WTC11 (cell line): ENCODE measurements around the gene TNFSF4. TPM values are rescaled to one million over a fixed set of nuclear protein-coding genes. Genes with fewer than 3 reads are reported as not detected.

Experiments
- ATAC-seq: fragments of 200-7000 bp; cut with Tn5 transposase; 2 replicates; pipeline ENCODE4 v1.10.0; 2021; ENCODE audit warnings: mild to moderate bottlenecking, moderate library complexity
- CTCF ChIA-PET: fragments of 300-600 bp; sonication (Branson Sonifier 250); formaldehyde crosslinking; loops from one replicate; lab custom pipeline; 2021; ENCODE audit warnings: antibody characterized with exemption; lab: Charles Lee
- POLR2A ChIA-PET: fragments of 350-600 bp; sonication (Branson Sonifier 250); formaldehyde crosslinking; loops from one replicate; lab custom pipeline; 2021; ENCODE audit warnings: antibody characterized with exemption; lab: Charles Lee
- DNase-seq: peaks from one replicate; pipeline ENCODE4 v3.0.0; 2021; ENCODE audit warnings: low spot score
- H3K27ac Mint-ChIP-seq: 2 replicates; pipeline ENCODE4 v1.8.0; 2021; ENCODE audit warnings: mixed read lengths
- H3K27me3 Mint-ChIP-seq: 2 replicates; pipeline ENCODE4 v1.8.0; 2021; ENCODE audit warnings: low read depth, mild to moderate bottlenecking, moderate library complexity, mixed read lengths
- H3K36me3 Mint-ChIP-seq: 2 replicates; pipeline ENCODE4 v1.8.0; 2021; ENCODE audit warnings: mixed read lengths
- H3K4me1 Mint-ChIP-seq: 2 replicates; pipeline ENCODE4 v1.8.0; 2022; ENCODE audit warnings: mixed read lengths
- H3K4me3 Mint-ChIP-seq: 2 replicates; pipeline ENCODE4 v1.8.0; 2021; ENCODE audit warnings: mild to moderate bottlenecking, moderate library complexity, mixed read lengths
- H3K9me3 Mint-ChIP-seq: 2 replicates; pipeline ENCODE4 v1.8.0; 2021; ENCODE audit warnings: mixed read lengths
- AFF4 ChIP-seq: sonication (generic); formaldehyde crosslinking; IDR thresholded peaks from 2 replicates; pipeline ENCODE4 v1.8.1; 2023; ENCODE audit warnings: mild to moderate bottlenecking, missing genetic modification reagents, borderline replicate concordance
- CBFB ChIP-seq: sonication (generic); formaldehyde crosslinking; IDR thresholded peaks from 2 replicates; pipeline ENCODE4 v1.8.1; 2022; ENCODE audit warnings: mild to moderate bottlenecking, low read depth, missing genetic modification reagents
- CREB1 ChIP-seq: sonication (generic); formaldehyde crosslinking; IDR thresholded peaks from 2 replicates; pipeline ENCODE4 v1.8.0; 2023; ENCODE audit warnings: mild to moderate bottlenecking, missing genetic modification reagents
- CTCF ChIP-seq: fragments of 200-600 bp; IDR thresholded peaks from 2 replicates; pipeline ENCODE4 v1.8.0; 2022; ENCODE audit warnings: antibody characterized with exemption
- E2F1 ChIP-seq: sonication (generic); formaldehyde crosslinking; IDR thresholded peaks from 2 replicates; pipeline ENCODE4 v1.8.0; 2022; ENCODE audit warnings: mild to moderate bottlenecking, missing genetic modification reagents
- E2F5 ChIP-seq: sonication (generic); formaldehyde crosslinking; IDR thresholded peaks from 2 replicates; pipeline ENCODE4 v1.8.1; 2022; ENCODE audit warnings: mild to moderate bottlenecking, moderate library complexity, missing genetic modification reagents
- ELF4 ChIP-seq: sonication (generic); formaldehyde crosslinking; IDR thresholded peaks from 2 replicates; pipeline ENCODE4 v1.8.1; 2022; ENCODE audit warnings: low read depth, mild to moderate bottlenecking, moderate library complexity, missing genetic modification reagents
- EMX1 ChIP-seq: fragments of 250-450 bp; sonication (Bioruptor Pico); IDR thresholded peaks from 2 replicates; pipeline ENCODE4 v1.8.0; 2021; ENCODE audit warnings: mild to moderate bottlenecking
- HMGXB4 ChIP-seq: sonication (generic); formaldehyde crosslinking; IDR thresholded peaks from 2 replicates; pipeline ENCODE4 v1.8.1; 2023; ENCODE audit warnings: mild to moderate bottlenecking, moderate library complexity, missing genetic modification reagents
- JAZF1 ChIP-seq: fragments of 250-450 bp; sonication (Bioruptor Pico); IDR thresholded peaks from 2 replicates; pipeline ENCODE4 v1.9.0; 2021; ENCODE audit warnings: moderate library complexity, mild to moderate bottlenecking, inconsistent platforms
- MAX ChIP-seq: sonication (generic); formaldehyde crosslinking; IDR thresholded peaks from 2 replicates; pipeline ENCODE4 v1.8.0; 2022; ENCODE audit warnings: mild to moderate bottlenecking, missing genetic modification reagents
- NFE2L1 ChIP-seq: sonication (generic); formaldehyde crosslinking; IDR thresholded peaks from 2 replicates; pipeline ENCODE4 v1.8.1; 2023; ENCODE audit warnings: missing genetic modification reagents
- SP1 ChIP-seq: sonication (generic); formaldehyde crosslinking; conservative IDR thresholded peaks from 2 replicates; pipeline ENCODE4 v1.8.1; 2022; ENCODE audit warnings: missing genetic modification reagents
- TEAD4 ChIP-seq: sonication (generic); formaldehyde crosslinking; IDR thresholded peaks from 2 replicates; pipeline ENCODE4 v1.8.0; 2022; ENCODE audit warnings: mild to moderate bottlenecking, missing genetic modification reagents
- USF2 ChIP-seq: sonication (generic); formaldehyde crosslinking; IDR thresholded peaks from 2 replicates; pipeline ENCODE4 v1.8.1; 2023; ENCODE audit warnings: mild to moderate bottlenecking, missing genetic modification reagents, moderate library complexity
- ZBTB43 ChIP-seq: sonication (generic); formaldehyde crosslinking; IDR thresholded peaks from 2 replicates; pipeline ENCODE4 v1.8.1; 2023; ENCODE audit warnings: mild to moderate bottlenecking, missing genetic modification reagents
- ZNF281 ChIP-seq: sonication (generic); formaldehyde crosslinking; IDR thresholded peaks from 2 replicates; pipeline ENCODE4 v1.8.0; 2023; ENCODE audit warnings: mild to moderate bottlenecking, missing genetic modification reagents
- total RNA-seq: library from RNA; stranded (reverse); gene quantifications from 3 replicates; pipeline ENCODE4 v1.2.3, GENCODE V29; 2021

Gene TNFSF4
- total RNA-seq, 1 experiment from 2014 or later = 0.81 TPM

GRCh38 chr1:173193639-173194038, 13.5 kb downstream of the TNFSF4 start:
- TF ChIP-seq E2F5 (CRISPR knock-in tag) = no peak
- no peak for TF ChIP-seq AFF4 (CRISPR knock-in tag)
- no peak for TF ChIP-seq NFE2L1 (CRISPR knock-in tag)
- no peak for TF ChIP-seq JAZF1 (CRISPR knock-in tag)
- TF ChIP-seq CBFB (CRISPR knock-in tag) = no peak
- TF ChIP-seq EMX1 (CRISPR knock-in tag) = no peak
- no peak for TF ChIP-seq ELF4
- no peak for TF ChIP-seq E2F1
- TF ChIP-seq SP1 = no peak
- no peak for TF ChIP-seq ZBTB43 (CRISPR knock-in tag)
- no peak for TF ChIP-seq MAX (CRISPR knock-in tag)
- TF ChIP-seq HMGXB4 (CRISPR knock-in tag) = no peak
- TF ChIP-seq USF2 (CRISPR knock-in tag) = no peak
- TF ChIP-seq CTCF = no peak
- no peak for TF ChIP-seq CREB1 (CRISPR knock-in tag)
- no peak for TF ChIP-seq TEAD4
- TF ChIP-seq ZNF281 = no peak
- Mint-ChIP-seq H3K27ac (no peak overlapping the region), H3K4me1 (no peaks in the 10 kb centered on the region), H3K4me3 (no peak overlapping the region), H3K36me3 (no peaks in the 10 kb centered on the region), H3K27me3 (no peaks in the 10 kb centered on the region), H3K9me3 (no peaks in the 10 kb centered on the region)
- ATAC-seq = no peak
- CTCF ChIA-PET = no interaction called here
- POLR2A ChIA-PET = no interaction called here
- no peak for DNase-seq
